Jurkat, Clone E6-1 (cell line): Measurements from ENCODE around the gene ETV6.
"Not testable (repeated sequence)": the region's sequence is repeated elsewhere in the genome, so short reads cannot be mapped to it uniquely, and the experiment has no call there.

ENCODE experiments used
- DNase-seq: peaks from one replicate; pipeline ENCODE4 v3.0.0-alpha.2; 2011; ENCODE audit warnings: low read depth, low spot score
- H3K4me3 ChIP-seq: 2 replicates; pipeline ENCODE4 v1.5.1; 2011; ENCODE audit warnings: mild to moderate bottlenecking, low read length, control low read depth, moderate library complexity

Gene ETV6

GRCh38 chr12:11663130-11663529, 13.7 kb downstream of the ETV6 start:
- H3K4me3 ChIP-seq, result no peak overlapping the region
- no peak for DNase-seq

GRCh38 chr12:11664101-11664500, 14.6 kb downstream of the ETV6 start:
- no peak for DNase-seq
- no peak overlapping the region for H3K4me3 ChIP-seq

GRCh38 chr12:11666131-11667050, 16.9 kb downstream of the ETV6 start:
- H3K4me3 ChIP-seq, result no peak overlapping the region

GRCh38 chr12:11667171-11667570, 17.7 kb downstream of the ETV6 start:
- no peak for DNase-seq
- H3K4me3 ChIP-seq, result no peak overlapping the region

More at GRCh38 chr12:11666131-11667050, 16.9 kb downstream of the ETV6 start:
- DNase-seq, result no peak

GRCh38 chr12:11668611-11669010, 19.1 kb downstream of the ETV6 start:
- DNase-seq, result no peak
- no peak overlapping the region for H3K4me3 ChIP-seq

GRCh38 chr12:11669348-11669747, 19.9 kb downstream of the ETV6 start:
- DNase-seq, result no peak

GRCh38 chr12:11672256-11673191, 23.1 kb downstream of the ETV6 start:
- DNase-seq, result no peak
- no peak overlapping the region for H3K4me3 ChIP-seq

More at GRCh38 chr12:11669348-11669747, 19.9 kb downstream of the ETV6 start:
- H3K4me3 ChIP-seq, result no peak overlapping the region

- H3K4me3 ChIP-seq, result no peak overlapping the region
- no peak for DNase-seq
Observed at GRCh38 chr12:11673666-11674461, 24.4 kb downstream of the ETV6 start.

GRCh38 chr12:11674894-11675390, 25.5 kb downstream of the ETV6 start:
- DNase-seq, result peak; percentile 65
- H3K4me3 ChIP-seq, result no peak overlapping the region

- no peak for DNase-seq
- H3K4me3 ChIP-seq, result no peak overlapping the region
Observed at GRCh38 chr12:11676052-11676451, 26.6 kb downstream of the ETV6 start.

GRCh38 chr12:11677093-11677492, 27.6 kb downstream of the ETV6 start:
- DNase-seq, result no peak
- H3K4me3 ChIP-seq, result no peak overlapping the region

- no peak overlapping the region for H3K4me3 ChIP-seq
- no peak for DNase-seq
Observed at GRCh38 chr12:11677752-11678151, 28.3 kb downstream of the ETV6 start.

GRCh38 chr12:11678781-11679180, 29.3 kb downstream of the ETV6 start:
- DNase-seq, result no peak
- no peak overlapping the region for H3K4me3 ChIP-seq

- DNase-seq, result no peak
Observed at GRCh38 chr12:11681207-11681606, 31.7 kb downstream of the ETV6 start.

GRCh38 chr12:11681695-11682094, 32.2 kb downstream of the ETV6 start:
- not testable (repeated sequence) for DNase-seq, H3K4me3 ChIP-seq

More at GRCh38 chr12:11681207-11681606, 31.7 kb downstream of the ETV6 start:
- no peak overlapping the region for H3K4me3 ChIP-seq

- no peak overlapping the region for H3K4me3 ChIP-seq
- DNase-seq, result no peak
Observed at GRCh38 chr12:11684393-11684792, 34.9 kb downstream of the ETV6 start.

GRCh38 chr12:11684811-11685210, 35.3 kb downstream of the ETV6 start:
- no peak for DNase-seq
- no peak overlapping the region for H3K4me3 ChIP-seq

GRCh38 chr12:11685316-11685715, 35.8 kb downstream of the ETV6 start:
- DNase-seq, result no peak
- H3K4me3 ChIP-seq, result no peak overlapping the region

- DNase-seq, result no peak
- no peak overlapping the region for H3K4me3 ChIP-seq
Observed at GRCh38 chr12:11685716-11686115, 36.2 kb downstream of the ETV6 start.
